WERI-Rb-1 (cell line): Measurements from ENCODE around the gene AFF3.

ENCODE experiments used
- DNase-seq: peaks from one replicate; pipeline ENCODE4 v3.0.0-alpha.2; 2020
- H3K27ac ChIP-seq: fragments of 250-450 bp; sonication (Bioruptor Pico); 2 replicates; pipeline ENCODE4 v1.5.1; 2020; ENCODE audit warnings: mild to moderate bottlenecking, moderate library complexity
- H3K27me3 ChIP-seq: fragments of 250-450 bp; sonication (Bioruptor Pico); 2 replicates; pipeline ENCODE4 v1.5.1; 2021; ENCODE audit warnings: mild to moderate bottlenecking, low read depth, moderate library complexity; ENCODE audit not compliant: insufficient read depth, severe bottlenecking
- H3K36me3 ChIP-seq: fragments of 250-450 bp; sonication (Bioruptor Pico); 2 replicates; pipeline ENCODE4 v1.5.1; 2020; ENCODE audit warnings: mild to moderate bottlenecking, moderate library complexity
- H3K4me3 ChIP-seq: 2 replicates; pipeline ENCODE4 v1.5.1; 2011; ENCODE audit warnings: low read depth, mild to moderate bottlenecking, control low read depth, low read length
- H3K9me3 ChIP-seq: fragments of 250-450 bp; sonication (Bioruptor Pico); 2 replicates; pipeline ENCODE4 v1.5.1; 2021; ENCODE audit warnings: mild to moderate bottlenecking, moderate library complexity; ENCODE audit not compliant: severe bottlenecking
- CTCF ChIP-seq: IDR thresholded peaks from 2 replicates; pipeline ENCODE4 v1.5.1; 2011; ENCODE audit warnings: low read depth, mild to moderate bottlenecking, control low read depth, inconsistent platforms, low read length

AFF3 gene

GRCh38 chr2:99850084-99850710 is 292.2 kb downstream of the AFF3 start:
- Histone ChIP-seq H3K9me3 (no peaks in the 10 kb centered on the region), H3K4me3 (no peak overlapping the region), H3K36me3 (no peaks in the 10 kb centered on the region), H3K27ac (no peak overlapping the region), H3K27me3 (no peaks in the 10 kb centered on the region)
- TF ChIP-seq CTCF: no peak
- no peak for DNase-seq

- no peak for TF ChIP-seq CTCF
- Histone ChIP-seq H3K27me3 (no peaks in the 10 kb centered on the region), H3K4me3 (no peak overlapping the region), H3K9me3 (no peaks in the 10 kb centered on the region), H3K36me3 (no peaks in the 10 kb centered on the region), H3K27ac (no peak overlapping the region)
- DNase-seq: no peak
These were observed 295.8 kb downstream of the AFF3 start for GRCh38 chr2:99846462-99847107.

GRCh38 chr2:99845296-99845695 is 297.1 kb downstream of the AFF3 start:
- no peak for DNase-seq
- Histone ChIP-seq H3K27ac (no peak overlapping the region), H3K4me3 (no peak overlapping the region), H3K36me3 (no peaks in the 10 kb centered on the region), H3K27me3 (no peaks in the 10 kb centered on the region), H3K9me3 (no peaks in the 10 kb centered on the region)
- no peak for TF ChIP-seq CTCF

- DNase-seq: no peak
- TF ChIP-seq CTCF: no peak
- Histone ChIP-seq H3K36me3 (no peaks in the 10 kb centered on the region), H3K4me3 (no peak overlapping the region), H3K27me3 (no peaks in the 10 kb centered on the region), H3K9me3 (no peaks in the 10 kb centered on the region), H3K27ac (no peak overlapping the region)
These were observed 299.9 kb downstream of the AFF3 start for GRCh38 chr2:99842451-99842850.

- no peaks in the 10 kb centered on the region for H3K36me3 ChIP-seq
- H3K9me3 ChIP-seq: no peaks in the 10 kb centered on the region
- DNase-seq: no peak
- TF ChIP-seq CTCF: no peak
- no peak overlapping the region for H3K4me3 ChIP-seq
- no peak overlapping the region for H3K27ac ChIP-seq
- H3K27me3 ChIP-seq: no peaks in the 10 kb centered on the region
These were observed 300.6 kb downstream of the AFF3 start for GRCh38 chr2:99841749-99842148.

- Histone ChIP-seq H3K36me3 (no peaks in the 10 kb centered on the region), H3K9me3 (no peaks in the 10 kb centered on the region), H3K27me3 (no peaks in the 10 kb centered on the region), H3K4me3 (no peak overlapping the region), H3K27ac (no peak overlapping the region)
- TF ChIP-seq CTCF: no peak
- no peak for DNase-seq
These were observed 301.6 kb downstream of the AFF3 start for GRCh38 chr2:99840831-99841230.
